CD8-positive, alpha-beta memory T cell (primary cell): ENCODE data around the gene MB. TPM values are rescaled to one million over a fixed set of nuclear protein-coding genes. Genes with fewer than 3 reads are reported as not detected.
"Not testable (repeated sequence)": the region's sequence is repeated elsewhere in the genome, so short reads cannot be mapped to it uniquely, and the experiment has no call there.

ENCODE experiments used
- CTCF ChIA-PET: fragments of 350-600 bp; sonication (Branson Sonifier 250); formaldehyde crosslinking; loops from one replicate; lab custom pipeline; 2021; ENCODE audit warnings: antibody characterized with exemption; lab: Charles Lee
- POLR2A ChIA-PET: fragments of 350-600 bp; sonication (Branson Sonifier 250); formaldehyde crosslinking; loops from one replicate; lab custom pipeline; 2021; ENCODE audit warnings: antibody characterized with exemption; lab: Charles Lee
- DNase-seq, 5 donors: peaks; one replicate each; pipeline versions ENCODE4 v3.0.0 to v3.0.0-alpha.2; 2020 to 2022; ENCODE audit warnings: mixed read lengths in 1 of 5
- H3K27ac ChIP-seq: one replicate; pipeline ENCODE4 v1.7.0; 2013; ENCODE audit warnings: low read depth, mild to moderate bottlenecking, low read length, moderate library complexity
- H3K27me3 ChIP-seq: 2 replicates; pipeline ENCODE4 v1.7.0; 2013; ENCODE audit warnings: low read length, mild to moderate bottlenecking; ENCODE audit not compliant: insufficient read depth, poor library complexity, severe bottlenecking
- H3K36me3 ChIP-seq: 2 replicates; pipeline ENCODE4 v1.7.0; 2013; ENCODE audit warnings: mild to moderate bottlenecking, low read length, moderate library complexity; ENCODE audit not compliant: insufficient read depth
- H3K4me1 ChIP-seq: 2 replicates; pipeline ENCODE4 v1.7.0; 2013; ENCODE audit warnings: mild to moderate bottlenecking, low read length, moderate library complexity; ENCODE audit not compliant: insufficient read depth
- H3K4me3 ChIP-seq: 2 replicates; pipeline ENCODE4 v1.7.0; 2013; ENCODE audit warnings: mild to moderate bottlenecking, low read length
- H3K9me3 ChIP-seq: 2 replicates; pipeline ENCODE4 v1.7.0; 2013; ENCODE audit warnings: mild to moderate bottlenecking, low read length
- H3K27ac Mint-ChIP-seq, 8 donors: one replicate each; pipeline ENCODE4 v1.8.0; 2020 to 2021; ENCODE audit warnings: mixed read lengths in 8 of 8, mild to moderate bottlenecking in 6 of 8, inconsistent platforms in 3 of 8, moderate library complexity in 3 of 8
- H3K27me3 Mint-ChIP-seq, 2 donors: one replicate each; pipeline ENCODE4 v1.8.0; 2020 to 2021; ENCODE audit warnings: mixed read lengths in 2 of 2, mild to moderate bottlenecking in 1 of 2, moderate library complexity in 1 of 2
- H3K36me3 Mint-ChIP-seq, 3 donors: one replicate each; pipeline ENCODE4 v1.8.0; 2020 to 2021; ENCODE audit warnings: mixed read lengths in 3 of 3, inconsistent platforms in 1 of 3, mild to moderate bottlenecking in 1 of 3
- H3K4me1 Mint-ChIP-seq, 3 donors: one replicate each; pipeline ENCODE4 v1.8.0; 2020 to 2021; ENCODE audit warnings: mixed read lengths in 3 of 3, inconsistent platforms in 1 of 3, mild to moderate bottlenecking in 1 of 3
- H3K4me3 Mint-ChIP-seq, 7 donors: one replicate each; pipeline ENCODE4 v1.8.0; 2020 to 2021; ENCODE audit warnings: mixed read lengths in 7 of 7, mild to moderate bottlenecking in 6 of 7, moderate library complexity in 4 of 7, inconsistent platforms in 2 of 7
- H3K9me3 Mint-ChIP-seq, 5 donors: one replicate each; pipeline ENCODE4 v1.8.0; 2020 to 2022; ENCODE audit warnings: mixed read lengths in 5 of 5, mild to moderate bottlenecking in 3 of 5, moderate library complexity in 2 of 5, inconsistent platforms in 1 of 5
- polyA plus RNA-seq: library from polyadenylated mRNA; unstranded; fragments of 300-500 nt; fragmentation: Illumina TruSeq; gene quantifications from one replicate; pipeline ENCODE4 v1.2.3, GENCODE V29; 2021
- total RNA-seq, 2 experiments: library from RNA; stranded (reverse); gene quantifications; one replicate each; pipeline ENCODE4 v1.2.3, GENCODE V29; 2021

Gene MB
- total RNA-seq (1 to 10 TPM; 2.5 to 2.7 TPM), polyA plus RNA-seq (not detected)

DNA sequence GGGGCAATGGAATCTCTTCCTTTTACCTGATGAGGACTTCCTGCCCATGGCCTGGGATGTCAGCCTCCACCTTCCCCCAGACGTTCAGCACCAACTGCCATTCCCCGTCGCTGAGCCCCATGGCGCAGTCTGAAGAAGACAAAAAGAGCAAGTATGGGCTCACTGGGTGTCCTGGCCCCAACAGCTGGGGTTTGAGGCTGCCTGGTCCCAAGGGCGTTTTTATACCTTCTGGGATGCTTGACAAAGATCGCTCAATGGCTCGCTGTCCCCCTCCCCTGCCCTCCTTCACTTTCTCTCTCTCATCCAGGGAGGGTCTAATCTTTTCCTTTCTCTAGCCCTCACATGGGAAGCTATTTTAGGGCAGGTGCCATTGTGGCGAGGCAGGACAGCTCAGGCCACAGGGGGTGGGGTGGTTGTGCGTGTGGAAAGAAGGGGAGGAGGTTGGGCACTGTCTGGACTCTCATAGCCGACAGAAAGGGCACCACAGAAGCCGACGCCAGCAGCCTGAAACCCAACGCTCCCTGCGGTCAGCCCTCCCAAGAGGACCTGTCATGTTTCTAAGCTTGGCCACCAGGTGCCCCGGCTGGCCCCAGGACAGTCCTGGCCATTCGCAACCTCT is at the start of gene MB:
Gene MB (minus strand): TSS at position 193 of the 619 bp plus-strand sequence. CDS start 72 bp downstream, at position 121.
- Histone ChIP-seq H3K27ac (no peak within 1 kb of the TSS), H3K36me3 (no peaks in the 10 kb centered on the region), H3K4me1 (peaks cover 5% of the 10 kb centered on the region), H3K27me3 (no peaks in the 10 kb centered on the region), H3K4me3 (no peak within 1 kb of the TSS), H3K9me3 (no peaks in the 10 kb centered on the region)
- Mint-ChIP-seq H3K27me3 (peaks cover 0 to 4% of the 10 kb centered on the region in 2 donors), H3K4me3 (no peak within 1 kb of the TSS), H3K4me1 (peaks cover 0 to 17% (median 13%) of the 10 kb centered on the region in 3 donors), H3K9me3 (no peaks in the 10 kb centered on the region), H3K27ac (peak within 1 kb of the TSS in 1 of 8 donors; percentile 28), H3K36me3 (no peaks in the 10 kb centered on the region)
- ChIA-PET CTCF (no interaction called here), POLR2A (no interaction called here)
- no peak for DNase-seq

DNA sequence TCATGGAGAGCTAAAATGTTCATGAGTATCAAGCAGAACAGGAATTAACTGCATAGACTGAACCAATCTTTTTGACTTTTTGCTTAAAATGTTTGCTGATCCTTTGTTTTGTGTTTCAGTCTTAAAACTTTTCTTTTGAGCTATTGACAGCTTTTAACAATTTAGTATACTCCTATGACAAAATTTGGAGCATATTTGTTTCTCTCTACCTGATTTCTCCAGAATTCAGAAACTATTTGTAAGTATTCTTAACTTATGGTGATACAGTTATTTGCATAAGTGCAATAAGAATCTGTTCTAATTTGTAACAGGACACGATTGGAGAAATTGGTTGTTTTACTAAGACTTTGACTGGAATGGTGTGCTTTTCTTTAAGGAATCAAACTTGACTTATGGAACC is 49.6 kb upstream of the MB start:
- H3K9me3 ChIP-seq, DNase-seq, H3K27ac ChIP-seq, POLR2A ChIA-PET, H3K27me3 ChIP-seq, H3K36me3 ChIP-seq, H3K27me3 Mint-ChIP-seq, H3K4me3 Mint-ChIP-seq, H3K4me3 ChIP-seq, CTCF ChIA-PET: not testable (repeated sequence)
- H3K4me1 ChIP-seq: peaks cover 20% of the 10 kb centered on the region
- H3K36me3 Mint-ChIP-seq: peaks cover 19 to 45% (median 23%) of the 10 kb centered on the region in 3 donors
- H3K4me1 Mint-ChIP-seq: peaks cover 25 to 30% (median 30%) of the 10 kb centered on the region in 3 donors
- H3K9me3 Mint-ChIP-seq: peaks cover 2 to 13% (median 3%) of the 10 kb centered on the region in 5 donors
- peak overlapping the region in 1 of 8 donors; percentile 46 for H3K27ac Mint-ChIP-seq

DNA sequence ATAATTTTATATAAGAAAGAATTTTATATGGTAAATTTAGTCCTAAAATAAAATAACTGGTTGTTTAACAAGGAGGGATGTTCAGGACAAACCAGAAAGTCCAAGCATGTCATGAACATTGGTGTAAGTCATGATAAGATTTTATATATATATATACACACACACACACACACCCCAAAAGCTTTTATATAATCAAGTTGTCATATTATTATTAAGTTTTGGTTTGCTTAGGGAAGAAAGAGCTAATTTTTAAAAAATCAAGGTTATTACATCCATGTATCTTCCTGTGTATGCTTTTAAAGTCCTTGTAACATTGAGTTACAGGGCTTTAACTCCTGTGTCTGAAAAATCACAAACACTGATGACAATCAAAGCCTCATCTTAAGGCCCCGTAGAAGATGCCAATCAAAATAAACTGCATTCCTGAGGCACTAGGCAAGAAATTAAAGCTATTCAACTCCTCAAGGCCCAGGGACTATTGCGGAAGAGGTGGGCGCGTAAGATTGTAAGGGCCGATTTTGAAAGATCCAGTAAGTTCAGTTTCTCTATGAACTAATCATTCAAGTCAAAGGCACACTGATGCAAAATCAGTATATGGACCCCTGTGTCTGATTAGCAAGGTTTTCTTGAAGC is 47.9 kb upstream of the MB start:
- H3K27me3 ChIP-seq: no peaks in the 10 kb centered on the region
- ChIA-PET CTCF (interaction anchor here (1.5 kb wide), 1 partner anchor 12 kb away, joined by 3 read pairs; no protein-coding TSS in a partner anchor), POLR2A (no interaction called here)
- H3K9me3 ChIP-seq: no peaks in the 10 kb centered on the region
- Mint-ChIP-seq H3K36me3 (peaks cover 23 to 57% (median 23%) of the 10 kb centered on the region in 3 donors), H3K4me1 (peaks cover 41 to 46% (median 46%) of the 10 kb centered on the region in 3 donors), H3K27me3 (no peaks in the 10 kb centered on the region), H3K4me3 (no peak overlapping the region), H3K9me3 (peaks cover 2 to 12% (median 3%) of the 10 kb centered on the region in 5 donors), H3K27ac (peak overlapping the region in 4 of 8 donors; percentile 47 to 57 (median 49))
- H3K4me3 ChIP-seq: no peak overlapping the region
- DNase-seq: no peak
- H3K27ac ChIP-seq: no peak overlapping the region
- H3K4me1 ChIP-seq: peaks cover 35% of the 10 kb centered on the region
- H3K36me3 ChIP-seq: peaks cover 4% of the 10 kb centered on the region

DNA sequence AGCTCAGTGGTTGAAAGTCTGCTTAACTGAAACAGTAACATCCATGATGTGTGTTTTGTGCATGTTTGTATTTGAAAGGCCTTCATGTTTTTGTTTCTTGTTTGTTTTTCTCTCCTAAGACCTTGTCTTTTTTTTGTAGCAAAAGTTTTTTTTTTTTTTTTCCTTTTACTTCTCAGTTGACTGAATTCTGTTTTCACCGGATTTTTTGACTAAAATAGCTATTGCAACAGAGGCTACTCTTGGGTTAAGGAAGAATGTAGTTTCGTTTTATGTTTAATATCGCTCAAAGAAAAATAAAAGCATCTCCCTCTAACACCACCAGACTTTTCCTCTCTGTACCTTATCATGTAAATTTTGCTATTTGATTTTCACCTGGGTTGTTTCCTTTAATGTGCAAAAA is 46.2 kb upstream of the MB start:
- H3K4me1 ChIP-seq: peaks cover 52% of the 10 kb centered on the region
- H3K4me3 ChIP-seq: no peak overlapping the region
- CTCF ChIA-PET: interaction anchor here (1.2 kb wide), 1 partner anchor 15 kb away, joined by 3 read pairs; the partner anchor contains the start of gene APOL6
- Mint-ChIP-seq H3K36me3 (peaks cover 34 to 69% (median 34%) of the 10 kb centered on the region in 3 donors), H3K4me3 (peak overlapping the region in 6 of 7 donors; percentile 73 to 90 (median 76)), H3K9me3 (peaks cover 2 to 12% (median 3%) of the 10 kb centered on the region in 5 donors), H3K27ac (peak overlapping the region; percentile 68 to 99 (median 97)), H3K27me3 (no peaks in the 10 kb centered on the region), H3K4me1 (peaks cover 56 to 62% (median 62%) of the 10 kb centered on the region in 3 donors)
- H3K9me3 ChIP-seq: no peaks in the 10 kb centered on the region
- no peak for DNase-seq
- POLR2A ChIA-PET: interaction anchor here (1.1 to 2.1 kb wide), 2 partner anchors 15 to 406 kb away, joined by 5 to 7 read pairs; partner anchors contain the start of genes APOL6 and HMGXB4
- no peaks in the 10 kb centered on the region for H3K27me3 ChIP-seq
- peak overlapping the region; percentile 6 for H3K27ac ChIP-seq
- peaks cover 17% of the 10 kb centered on the region for H3K36me3 ChIP-seq

DNA sequence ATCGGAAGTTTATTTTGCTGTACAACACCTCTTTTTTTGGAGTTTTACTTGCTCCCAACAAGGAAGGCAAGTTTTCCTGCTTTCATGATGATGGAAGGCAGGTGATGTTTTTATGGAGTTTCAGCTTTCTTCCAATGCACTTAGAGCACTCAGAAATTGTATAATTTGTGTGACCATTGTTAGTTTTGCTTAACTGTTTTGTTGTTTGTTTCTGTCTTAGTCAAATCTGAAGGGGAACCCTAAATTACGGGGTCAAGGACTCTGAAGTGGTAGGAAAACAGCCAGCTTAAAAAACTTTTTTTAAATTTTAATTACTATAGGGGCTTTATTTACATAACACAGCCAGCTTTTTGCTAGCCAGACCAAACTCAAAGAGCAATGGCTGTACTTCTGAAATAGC is 45.8 kb upstream of the MB start:
- Mint-ChIP-seq H3K4me3 (peak overlapping the region in 6 of 7 donors; percentile 68 to 90 (median 76)), H3K4me1 (peaks cover 61 to 67% (median 66%) of the 10 kb centered on the region in 3 donors), H3K9me3 (peaks cover 2 to 12% (median 3%) of the 10 kb centered on the region in 5 donors), H3K36me3 (peaks cover 35 to 69% (median 35%) of the 10 kb centered on the region in 3 donors), H3K27ac (peak overlapping the region in 7 of 8 donors; percentile 90 to 99 (median 98)), H3K27me3 (no peaks in the 10 kb centered on the region)
- Histone ChIP-seq H3K4me1 (peaks cover 56% of the 10 kb centered on the region), H3K27me3 (no peaks in the 10 kb centered on the region), H3K36me3 (peaks cover 21% of the 10 kb centered on the region), H3K4me3 (no peak overlapping the region), H3K9me3 (no peaks in the 10 kb centered on the region), H3K27ac (peak overlapping the region; percentile 6)
- CTCF ChIA-PET: interaction anchor here (1.2 kb wide), 1 partner anchor 15 kb away, joined by 3 read pairs; the partner anchor contains the start of gene APOL6
- POLR2A ChIA-PET: interaction anchor here (1.1 to 2.1 kb wide), 2 partner anchors 14 to 405 kb away, joined by 5 to 7 read pairs; partner anchors contain the start of genes APOL6 and HMGXB4
- DNase-seq: no peak

DNA sequence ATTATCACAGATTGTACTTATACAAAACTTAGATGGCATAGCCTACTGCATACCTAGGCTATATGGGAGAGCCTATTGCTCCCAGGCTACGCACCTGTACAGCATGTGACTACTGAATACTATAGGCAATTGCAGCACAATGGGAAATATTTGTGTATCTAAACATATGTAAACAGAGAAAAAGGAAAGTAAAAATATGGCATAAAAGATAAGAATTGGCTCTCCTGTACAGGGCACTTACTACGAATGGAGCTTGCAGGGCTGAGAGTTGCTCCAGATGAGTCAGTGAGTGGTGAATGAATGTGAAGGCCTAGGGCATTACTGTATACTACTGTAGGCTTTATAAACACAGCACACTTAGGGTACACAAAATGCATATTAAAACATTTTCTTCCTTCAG is 44.3 kb upstream of the MB start:
- POLR2A ChIA-PET: interaction anchor here (1.8 kb wide), 1 partner anchor 13 kb away, joined by 26 read pairs; the partner anchor contains the start of gene APOL6
- CTCF ChIA-PET: interaction anchor here (1.3 kb wide), 1 partner anchor 13 kb away, joined by 7 read pairs; the partner anchor contains the start of gene APOL6
- Histone ChIP-seq H3K27ac (peak overlapping the region; percentile 86), H3K4me1 (peaks cover 56% of the 10 kb centered on the region), H3K9me3 (no peaks in the 10 kb centered on the region), H3K27me3 (no peaks in the 10 kb centered on the region), H3K36me3 (peaks cover 36% of the 10 kb centered on the region), H3K4me3 (peak overlapping the region; percentile 17)
- peaks cover 25 to 72% (median 35%) of the 10 kb centered on the region in 3 donors for H3K36me3 Mint-ChIP-seq
- H3K4me1 Mint-ChIP-seq: peaks cover 70 to 81% (median 79%) of the 10 kb centered on the region in 3 donors
- no peak for DNase-seq
- no peaks in the 10 kb centered on the region for H3K27me3 Mint-ChIP-seq
- peak overlapping the region; percentile 90 to 99 (median 97) for H3K27ac Mint-ChIP-seq
- peak overlapping the region; percentile 25 to 80 (median 69) for H3K4me3 Mint-ChIP-seq
- H3K9me3 Mint-ChIP-seq: peaks cover 0 to 4% (median 3%) of the 10 kb centered on the region in 5 donors

DNA sequence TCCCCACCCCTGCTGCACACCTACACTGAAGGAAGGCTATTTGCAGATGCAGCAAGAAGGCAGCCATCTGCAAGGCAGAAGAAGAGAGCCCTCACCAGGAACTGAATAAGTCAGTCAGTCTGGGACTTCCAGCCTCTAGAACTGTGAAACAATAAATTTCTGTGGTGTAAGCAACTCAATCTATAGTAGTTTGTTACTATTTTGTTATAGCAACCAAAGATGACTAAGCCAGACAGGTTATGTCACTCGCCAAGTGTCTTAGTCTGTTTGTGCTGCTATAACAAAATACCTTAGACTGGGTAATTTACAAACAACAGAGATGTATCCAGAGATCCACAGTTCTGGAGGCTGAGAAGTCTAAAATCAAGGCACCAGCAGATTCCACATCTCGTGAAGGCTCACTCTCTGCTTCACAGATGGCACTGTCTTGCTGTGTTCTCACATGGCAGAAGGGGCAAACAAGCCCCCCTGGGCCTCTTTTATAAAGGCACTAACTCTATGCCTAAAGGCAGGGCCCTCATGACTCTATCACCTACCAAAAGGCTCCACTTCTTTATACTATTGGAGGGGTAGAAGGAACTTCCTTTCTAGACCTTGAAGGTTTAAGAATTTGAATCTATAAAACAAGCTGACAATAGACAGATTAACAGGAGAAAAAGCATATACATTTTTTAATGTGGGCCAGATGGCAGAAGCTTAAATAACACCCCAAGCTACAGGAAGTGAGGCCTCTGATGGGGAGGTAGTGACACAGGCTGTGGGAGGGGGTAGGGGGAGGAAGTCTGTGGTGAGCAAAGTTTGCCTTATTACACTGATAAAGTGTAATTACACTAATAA is 43.4 kb upstream of the MB start:
- H3K36me3 ChIP-seq: peaks cover 43% of the 10 kb centered on the region
- POLR2A ChIA-PET: interaction anchor here (1.0 to 1.8 kb wide), 2 partner anchors 10 to 12 kb away, joined by 3 to 26 read pairs; partner anchors contain the start of gene APOL6
- peaks cover 56% of the 10 kb centered on the region for H3K4me1 ChIP-seq
- Mint-ChIP-seq H3K36me3 (peaks cover 28 to 79% (median 37%) of the 10 kb centered on the region in 3 donors), H3K4me3 (peak overlapping the region; percentile 41 to 80 (median 69)), H3K27me3 (no peaks in the 10 kb centered on the region), H3K4me1 (peaks cover 78 to 91% (median 88%) of the 10 kb centered on the region in 3 donors), H3K9me3 (peaks cover 0 to 4% (median 3%) of the 10 kb centered on the region in 5 donors), H3K27ac (peak overlapping the region; percentile 90 to 99 (median 97))
- H3K27ac ChIP-seq: peak overlapping the region; percentile 86
- CTCF ChIA-PET: interaction anchor here (1.0 to 1.3 kb wide), 2 partner anchors 10 to 12 kb away, joined by 4 to 7 read pairs; partner anchors contain the start of gene APOL6
- peak; percentile 52 to 83 (median 74) for DNase-seq
- H3K9me3 ChIP-seq: no peaks in the 10 kb centered on the region
- peak overlapping the region; percentile 38 for H3K4me3 ChIP-seq
- no peaks in the 10 kb centered on the region for H3K27me3 ChIP-seq
